ENCODE data around the gene PCDHGA1.

GRCh38 chr5:141522301-141522700 is 192.0 kb downstream of the PCDHGA1 start:
- TF ChIP-seq ZNF274 (IDR thresholded peaks at IDR 0.05; ENCODE audit: low read depth, low read length) (no peak), YY1 (IDR thresholded peaks at IDR 0.05; ENCODE audit: insufficient read depth, insufficient read length) (no peak), SUZ12 (IDR thresholded peaks at IDR 0.05; ENCODE audit: extremely low read depth, insufficient read depth, insufficient read length) (no peak)
